Measurements from ENCODE around the gene CNIH3.

DNA sequence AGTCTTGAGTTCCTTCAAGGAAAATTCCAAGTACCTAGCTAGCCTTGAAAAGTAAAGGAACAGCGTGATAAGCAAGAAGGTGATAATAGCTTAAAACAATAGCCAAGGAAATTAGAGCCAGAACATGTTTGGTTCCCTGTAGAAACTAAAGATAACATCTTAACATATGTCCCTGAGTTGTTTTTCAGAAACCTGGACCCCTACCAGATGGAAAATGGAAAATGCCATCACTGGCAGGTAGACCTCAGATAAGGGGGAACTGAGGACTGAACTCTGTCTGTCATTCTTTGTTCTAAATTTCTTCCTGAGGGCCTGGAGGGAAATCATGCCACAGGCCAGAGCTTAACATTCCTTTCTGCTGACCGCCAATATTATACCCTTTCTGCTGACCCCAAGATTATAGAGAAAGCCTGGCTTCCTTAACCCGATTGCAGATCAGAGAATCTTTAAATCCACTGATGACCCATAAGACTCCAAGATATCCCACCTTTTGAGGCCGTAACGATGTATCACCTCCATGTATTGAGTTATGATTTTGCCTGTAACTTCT is 23.4 kb downstream of the CNIH3 start:
- TF ChIP-seq CTCF (IDR thresholded peaks at IDR 0.05; ENCODE audit: low read length) (no peak), EZH2 (IDR thresholded peaks at IDR 0.05; ENCODE audit: borderline replicate concordance, low read length) (no peak)

All from OCI-LY1 (cell line).